RWPE1 (cell line): ENCODE results near the gene MYO10.

Experiments
- CTCF ChIA-PET: fragments of 350-600 bp; sonication (Branson Sonifier 250); formaldehyde crosslinking; extraction: SDS; loops from one replicate; lab custom pipeline; 2021; lab: Yijun Ruan, JAX
- POLR2A ChIA-PET: fragments of 400-600 bp; formaldehyde crosslinking; extraction: SDS; loops from one replicate; lab custom pipeline; 2020; ENCODE audit warnings: antibody characterized with exemption; ENCODE audit not compliant: low non-redundant PET; lab: Yijun Ruan, JAX
- DNase-seq: peaks from one replicate; pipeline ENCODE4 v3.0.0; 2012; ENCODE audit warnings: low spot score
- H3K27ac ChIP-seq: fragments of 450-650 bp; 2 replicates; pipeline ENCODE4 v1.5.1; 2017
- TF ChIP-seq, protein P1 (sequence below): fragments of 450-650 bp; conservative IDR thresholded peaks from 2 replicates; pipeline ENCODE4 v1.5.1; 2017; ENCODE audit warnings: low read depth, mild to moderate bottlenecking

The MYO10 gene

DNA sequence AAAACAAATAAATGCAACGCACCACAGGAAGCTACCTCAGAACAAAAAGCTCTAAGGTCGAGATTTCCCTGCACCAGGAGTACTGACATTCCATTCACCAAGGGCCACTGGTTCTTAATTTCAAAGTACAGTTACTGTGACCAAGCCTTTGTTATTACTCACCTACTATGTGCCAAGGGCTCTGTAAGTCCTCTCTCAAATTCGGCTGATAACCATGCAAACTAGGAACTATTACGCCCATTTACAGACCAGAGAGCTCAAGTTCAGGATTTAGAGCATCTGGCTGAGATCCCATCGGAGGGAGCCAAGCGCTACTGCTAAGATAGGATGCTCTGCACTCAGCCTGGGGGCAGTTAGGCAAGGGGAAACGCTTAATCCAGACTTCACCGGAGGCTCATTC is 5.6 kb downstream of the MYO10 start:
- no peak for DNase-seq
- POLR2A ChIA-PET: no interaction called here
- CTCF ChIA-PET: no interaction called here
- TF ChIP-seq, protein P1, sequence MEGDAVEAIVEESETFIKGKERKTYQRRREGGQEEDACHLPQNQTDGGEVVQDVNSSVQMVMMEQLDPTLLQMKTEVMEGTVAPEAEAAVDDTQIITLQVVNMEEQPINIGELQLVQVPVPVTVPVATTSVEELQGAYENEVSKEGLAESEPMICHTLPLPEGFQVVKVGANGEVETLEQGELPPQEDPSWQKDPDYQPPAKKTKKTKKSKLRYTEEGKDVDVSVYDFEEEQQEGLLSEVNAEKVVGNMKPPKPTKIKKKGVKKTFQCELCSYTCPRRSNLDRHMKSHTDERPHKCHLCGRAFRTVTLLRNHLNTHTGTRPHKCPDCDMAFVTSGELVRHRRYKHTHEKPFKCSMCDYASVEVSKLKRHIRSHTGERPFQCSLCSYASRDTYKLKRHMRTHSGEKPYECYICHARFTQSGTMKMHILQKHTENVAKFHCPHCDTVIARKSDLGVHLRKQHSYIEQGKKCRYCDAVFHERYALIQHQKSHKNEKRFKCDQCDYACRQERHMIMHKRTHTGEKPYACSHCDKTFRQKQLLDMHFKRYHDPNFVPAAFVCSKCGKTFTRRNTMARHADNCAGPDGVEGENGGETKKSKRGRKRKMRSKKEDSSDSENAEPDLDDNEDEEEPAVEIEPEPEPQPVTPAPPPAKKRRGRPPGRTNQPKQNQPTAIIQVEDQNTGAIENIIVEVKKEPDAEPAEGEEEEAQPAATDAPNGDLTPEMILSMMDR: no peak
- no peak overlapping the region; the same call in 1 of the 2 replicates for H3K27ac ChIP-seq

DNA sequence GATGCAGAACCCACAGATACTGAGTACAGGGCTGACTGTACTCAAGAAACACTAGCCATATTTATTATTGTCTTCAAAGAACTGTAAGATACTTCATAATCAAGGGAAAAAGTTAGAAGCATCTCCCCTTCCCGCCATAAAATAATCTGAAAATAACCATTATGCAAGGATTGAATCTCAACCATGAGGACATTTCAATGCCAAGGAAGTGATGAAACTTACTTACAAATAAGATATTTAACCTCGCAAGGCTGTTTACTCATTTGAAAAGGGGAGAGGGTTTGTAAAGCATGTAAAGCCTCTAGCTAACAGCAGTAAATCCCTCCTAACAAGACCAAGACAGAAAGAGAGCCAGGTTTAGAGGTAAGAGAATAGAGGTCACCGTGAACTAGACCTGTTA is 6.3 kb downstream of the MYO10 start:
- POLR2A ChIA-PET: no interaction called here
- TF ChIP-seq, protein P1: no peak
- no peak for DNase-seq
- no peak overlapping the region for H3K27ac ChIP-seq
- CTCF ChIA-PET: interaction anchor here (1.0 kb wide), 1 partner anchor 260 kb away, joined by 3 read pairs; no protein-coding TSS in a partner anchor

DNA sequence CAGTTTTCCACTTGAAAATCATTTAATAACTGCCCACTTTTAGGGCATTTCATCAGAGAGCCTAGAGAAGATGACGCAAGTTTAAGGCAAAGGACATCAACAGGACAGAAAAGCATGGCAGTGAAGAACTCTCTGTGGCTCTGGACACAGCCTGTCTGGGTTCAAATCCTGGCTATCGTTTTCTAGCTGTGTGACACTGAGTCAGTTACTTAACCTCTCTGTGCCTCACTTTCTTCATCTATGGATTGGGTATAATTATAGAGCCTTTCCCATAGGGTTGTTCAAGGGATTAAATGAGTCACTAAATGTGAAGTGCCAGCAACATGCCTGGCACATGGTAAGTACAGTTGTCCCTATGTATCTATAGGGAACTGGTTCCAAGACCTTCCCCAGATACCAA is 6.7 kb downstream of the MYO10 start:
- DNase-seq: no peak
- TF ChIP-seq, protein P1: no peak
- ChIA-PET CTCF (interaction anchor here (1.0 kb wide), 1 partner anchor 261 kb away, joined by 3 read pairs; no protein-coding TSS in a partner anchor), POLR2A (no interaction called here)
- H3K27ac ChIP-seq: no peak overlapping the region

DNA sequence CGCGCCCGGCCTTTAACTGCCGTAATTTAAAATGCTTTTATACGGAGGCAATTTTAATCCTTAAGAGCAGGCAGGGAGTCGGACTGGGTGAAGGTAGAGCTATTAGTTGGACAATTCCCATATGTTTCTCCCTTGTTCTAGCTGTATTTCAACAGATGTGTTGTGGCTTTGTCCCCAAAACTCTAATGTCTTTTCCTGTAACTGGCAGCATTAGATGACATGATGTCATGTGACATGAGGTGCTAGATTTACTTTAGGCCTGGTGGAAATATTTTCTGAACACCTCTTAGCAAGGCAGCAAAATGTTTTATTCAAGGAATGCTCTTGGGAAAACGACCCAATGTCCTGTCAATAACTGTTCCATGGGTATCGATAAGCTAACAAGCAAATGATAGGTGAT is 8.5 kb downstream of the MYO10 start:
- ChIA-PET CTCF (no interaction called here), POLR2A (no interaction called here)
- DNase-seq: no peak
- H3K27ac ChIP-seq: no peak overlapping the region
- TF ChIP-seq, protein P1: no peak

DNA sequence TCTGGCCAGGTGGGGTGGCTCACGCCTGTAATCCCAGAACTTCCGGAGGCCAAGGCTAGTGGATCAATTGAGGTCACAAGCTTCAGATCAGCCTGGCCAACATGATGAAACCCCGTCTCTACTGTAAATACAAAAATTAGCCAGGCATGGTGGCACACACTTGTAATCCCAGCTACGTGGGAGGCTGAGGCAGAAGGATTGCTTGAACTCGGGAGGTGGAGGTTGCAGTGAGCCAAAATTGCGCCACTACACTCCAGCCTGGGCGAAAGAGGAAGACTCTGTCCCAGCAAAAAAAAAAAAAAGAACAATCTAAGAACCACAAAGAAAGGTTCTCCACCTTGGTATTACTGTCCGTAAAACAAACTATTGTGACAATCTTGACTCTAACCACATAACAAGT is 9.7 kb downstream of the MYO10 start:
- ChIA-PET CTCF (no interaction called here), POLR2A (no interaction called here)
- TF ChIP-seq, protein P1: no peak
- no peak overlapping the region for H3K27ac ChIP-seq
- no peak for DNase-seq

DNA sequence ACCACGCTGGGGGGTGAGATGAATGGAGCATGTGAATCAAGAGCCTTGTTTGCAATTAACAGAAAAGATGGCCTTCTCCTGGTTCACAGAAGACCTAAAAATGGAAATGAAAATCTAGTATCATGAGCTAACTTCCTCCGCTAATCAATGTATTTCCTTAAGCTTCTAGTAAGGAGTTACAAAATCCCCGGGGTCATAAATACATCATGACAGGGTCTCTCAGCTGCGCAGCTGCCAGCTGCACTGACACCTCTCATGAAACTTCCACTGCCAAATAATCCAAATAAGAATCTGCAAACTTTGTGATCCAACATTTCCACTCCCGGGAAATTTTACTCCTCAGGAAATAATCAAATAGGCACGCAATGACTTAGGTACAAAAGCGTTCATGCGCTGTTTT is 11.9 kb downstream of the MYO10 start:
- CTCF ChIA-PET: interaction anchor here (0.6 kb wide), 1 partner anchor 158 kb away, joined by 5 read pairs; no protein-coding TSS in a partner anchor

More for the DNA sequence above, 11.9 kb downstream of the MYO10 start:
- TF ChIP-seq, protein P1: no peak
- POLR2A ChIA-PET: no interaction called here
- no peak for DNase-seq
- H3K27ac ChIP-seq: no peak overlapping the region
